HCT116 (cell line): ENCODE results near the gene GPATCH8. TPM values are rescaled to one million over a fixed set of nuclear protein-coding genes. Genes with fewer than 3 reads are reported as not detected.

Experiments used
- ATAC-seq: fragments of 200-7000 bp; cut with Tn5 transposase; 2 replicates; pipeline ENCODE4 v1.9.1; 2020; ENCODE audit warnings: mild to moderate bottlenecking, moderate library complexity
- BruUV-seq: library from RNA; stranded (reverse); fragments of 400-500 nt; replicated peaks from 2 replicates; lab custom pipeline; 2021; lab: Mats Ljungman, UMichigan
- CTCF ChIA-PET: fragments of 300-600 bp; sonication (Branson Sonifier 250); formaldehyde crosslinking; loops from one replicate; lab custom pipeline; 2021; ENCODE audit warnings: antibody characterized with exemption; lab: Charles Lee
- POLR2A ChIA-PET: fragments of 300-600, 350-600 bp; sonication (Branson Sonifier 250); formaldehyde crosslinking; loops from one replicate; lab custom pipeline; 2021; ENCODE audit warnings: antibody characterized with exemption; lab: Charles Lee
- RAD21 ChIA-PET, 2 experiments: fragments of 300-600 bp; sonication (Branson Sonifier 250); formaldehyde crosslinking; loops; one replicate each; lab custom pipeline; 2023; ENCODE audit warnings: low total read pairs in 2 of 2; ENCODE audit not compliant: uncharacterized antibody in 2 of 2, unreplicated experiment in 2 of 2, low non-redundant PET in 1 of 2; lab: Charles Lee
- DNase-seq: peaks from one replicate; pipeline ENCODE4 v3.0.0-alpha.2; 2010; ENCODE audit warnings: low read depth, low spot score
- H2AFZ ChIP-seq: fragments of 200-600 bp; shearing (Covaris generic), sonication (generic); 2 replicates; pipeline ENCODE4 v1.6.1; 2017; ENCODE audit warnings: low read depth, mixed run types, mixed read lengths, antibody characterized with exemption, low read length; ENCODE audit not compliant: poor library complexity, severe bottlenecking
- H3K27ac ChIP-seq: 2 replicates; pipeline ENCODE4 v1.5.1; 2012; ENCODE audit warnings: low read depth, low read length
- H3K27me3 ChIP-seq: fragments of 200-600 bp; sonication (generic); 2 replicates; pipeline ENCODE4 v1.6.1; 2016; ENCODE audit warnings: mixed run types, low read length, mixed read lengths; ENCODE audit not compliant: insufficient read depth
- H3K36me3 ChIP-seq, 2 experiments: fragments of 200-500 bp in 1 of 2; fragments of 200-600 bp in 1 of 2; sonication (Bioruptor generic) in 1 of 2; sonication (generic) in 1 of 2; 2 replicates each; pipeline versions ENCODE4 v1.5.1 to v1.6.1; 2014 to 2016; ENCODE audit warnings: low read length in 2 of 2, inconsistent platforms in 1 of 2, mixed read lengths in 1 of 2, mixed run types in 1 of 2; ENCODE audit not compliant: insufficient read depth in 2 of 2, control insufficient read depth in 1 of 2
- H3K4me1 ChIP-seq, 2 experiments: fragments of 200-600 bp in 1 of 2; sonication (generic) in 1 of 2; 2 replicates each; pipeline versions ENCODE4 v1.5.1 to v1.6.1; 2012 to 2017; ENCODE audit warnings: low read length in 2 of 2, inconsistent platforms in 1 of 2, mild to moderate bottlenecking in 1 of 2, mixed read lengths in 1 of 2, mixed run types in 1 of 2, moderate library complexity in 1 of 2; ENCODE audit not compliant: insufficient read depth in 2 of 2, control insufficient read depth in 1 of 2
- H3K4me2 ChIP-seq: fragments of 200-600 bp; sonication (generic); 2 replicates; pipeline ENCODE4 v1.6.1; 2017; ENCODE audit warnings: mixed run types, low read length, mixed read lengths
- H3K4me3 ChIP-seq, 2 experiments: fragments of 200-600 bp in 1 of 2; sonication (generic) in 1 of 2; replicated peaks in 1 of 2; 2 replicates each; pipeline ENCODE4 v1.5.1; 2011 to 2016; ENCODE audit warnings: low read length in 2 of 2, control low read depth in 1 of 2, low read depth in 1 of 2, mild to moderate bottlenecking in 1 of 2, mixed read lengths in 1 of 2, mixed run types in 1 of 2
- H3K79me2 ChIP-seq: fragments of 200-600 bp; sonication (generic); 2 replicates; pipeline ENCODE4 v1.6.1; 2017; ENCODE audit warnings: mild to moderate bottlenecking, mixed run types, low read length, moderate library complexity, mixed read lengths; ENCODE audit not compliant: insufficient read depth
- H3K9ac ChIP-seq: fragments of 200-600 bp; sonication (generic); 2 replicates; pipeline ENCODE4 v1.6.1; 2016; ENCODE audit warnings: low read length, mixed read lengths
- H3K9me2 ChIP-seq: fragments of 200-600 bp; sonication (generic), shearing (Covaris generic); 2 replicates; pipeline ENCODE4 v1.6.1; 2017; ENCODE audit warnings: mixed run types, mild to moderate bottlenecking, moderate library complexity; ENCODE audit not compliant: insufficient read depth
- H3K9me3 ChIP-seq, 2 experiments: fragments of 200-500 bp in 1 of 2; fragments of 200-600 bp in 1 of 2; sonication (Bioruptor generic) in 1 of 2; sonication (generic) in 1 of 2; 2 replicates each; pipeline ENCODE4 v1.6.1; 2014 to 2017; ENCODE audit warnings: low read length in 2 of 2, mixed read lengths in 2 of 2, inconsistent platforms in 1 of 2, low read depth in 1 of 2, mild to moderate bottlenecking in 1 of 2, mixed run types in 1 of 2, moderate library complexity in 1 of 2; ENCODE audit not compliant: control insufficient read depth in 1 of 2, insufficient read depth in 1 of 2
- H4K20me1 ChIP-seq: fragments of 200-600 bp; sonication (generic), shearing (Covaris generic); 2 replicates; pipeline ENCODE4 v1.6.1; 2017; ENCODE audit warnings: mixed run types, mild to moderate bottlenecking, moderate library complexity; ENCODE audit not compliant: insufficient read depth
- ATF3 ChIP-seq: IDR thresholded peaks from 2 replicates; pipeline ENCODE4 v1.6.1; 2012
- CBX3 ChIP-seq: IDR thresholded peaks from 2 replicates; pipeline ENCODE4 v1.6.1; 2012; ENCODE audit warnings: low read depth
- EZH2phosphoT487 ChIP-seq: fragments of 200-600 bp; IDR thresholded peaks from 2 replicates; pipeline ENCODE4 v1.6.1; 2018; ENCODE audit warnings: antibody characterized with exemption, borderline replicate concordance
- FOSL1 ChIP-seq: IDR thresholded peaks from 2 replicates; pipeline ENCODE4 v1.6.1; 2012; ENCODE audit warnings: low read depth
- MAX ChIP-seq: IDR thresholded peaks from 2 replicates; pipeline ENCODE4 v1.6.1; 2012
- ZFX ChIP-seq: fragments of 450-650 bp; IDR thresholded peaks from 2 replicates; pipeline ENCODE4 v1.6.1; 2017
- intact Hi-C: fragments of 100-400 bp; cut with micrococcal nuclease; formaldehyde crosslinking; loops from 2 replicates; pipeline ENCODE4 v1.10.0; 2022
- total RNA-seq: library from RNA; stranded (reverse); gene quantifications from one replicate; pipeline ENCODE4 v1.2.1, GENCODE V29; 2021; ENCODE audit not compliant: unreplicated experiment

The GPATCH8 gene
- total RNA-seq, 1 experiment from 2014 or later, result 28.7 TPM

GRCh38 chr17:44546671-44547606 lies 43.7 kb upstream of the GPATCH8 start:
- Histone ChIP-seq H3K79me2 (no peaks in the 10 kb centered on the region), H3K4me2 (peak overlapping the region; percentile 48), H3K9me2 (no peaks in the 10 kb centered on the region), H2AFZ (peak overlapping the region; percentile 75), H3K36me3 (no peaks in the 10 kb centered on the region), H3K9me3 (no peaks in the 10 kb centered on the region), H3K9ac (peak overlapping the region; percentile 37)
- intact Hi-C loops, result no loop called here
- RAD21 ChIA-PET, result no interaction called here
- CTCF ChIA-PET, result interaction anchor here (0.8 to 1.3 kb wide), 3 partner anchors 9 to 24 kb away, joined by 4 to 5 read pairs (median 4); no protein-coding TSS in a partner anchor
- no peak for ATAC-seq
- TF ChIP-seq ATF3 (no peak), FOSL1 (peak; percentile 61)
- TF ChIP-seq, all 23 proteins: peak for 1
- no TSS peak for BruUV-seq
- no peak for DNase-seq
- H3K4me3 ChIP-seq, result no peak overlapping the region
- H3K27me3 ChIP-seq, result no peaks in the 10 kb centered on the region
- no peak overlapping the region for H3K27ac ChIP-seq
- H4K20me1 ChIP-seq, result no peaks in the 10 kb centered on the region
- POLR2A ChIA-PET, result interaction anchor here (2.3 kb wide), 1 partner anchor 10 kb away, joined by 12 read pairs; the partner anchor contains the start of gene FZD2
- H3K4me1 ChIP-seq, result peaks cover 40 to 74% of the 10 kb centered on the region in 2 experiments

GRCh38 chr17:44543905-44544523 lies 40.8 kb upstream of the GPATCH8 start:
- POLR2A ChIA-PET, result interaction anchor here (0.9 to 2.4 kb wide), 2 partner anchors 10 to 13 kb away, joined by 3 to 12 read pairs; partner anchors contain the start of gene FZD2
- H3K79me2 ChIP-seq, result no peaks in the 10 kb centered on the region
- peak overlapping the region; percentile 51 for H3K9ac ChIP-seq
- H3K27ac ChIP-seq, result peak overlapping the region; percentile 79; the same call in 1 of the 2 replicates
- RAD21 ChIA-PET, result no interaction called here
- peak overlapping the region; percentile 77 for H3K4me2 ChIP-seq
- H2AFZ ChIP-seq, result no peak overlapping the region
- no peaks in the 10 kb centered on the region for H3K9me3 ChIP-seq
- ATAC-seq (peak; percentile 10), DNase-seq (no peak)
- no peaks in the 10 kb centered on the region for H3K9me2 ChIP-seq
- CTCF ChIA-PET, result interaction anchor here (1.2 to 1.6 kb wide), 2 partner anchors 10 to 13 kb away, joined by 3 to 4 read pairs; partner anchors contain the start of gene FZD2
- peak overlapping the region in 1 of 2 experiments; percentile 46; a peak in 2 of 4 replicates for H3K4me3 ChIP-seq
- no peaks in the 10 kb centered on the region for H4K20me1 ChIP-seq
- no peaks in the 10 kb centered on the region for H3K27me3 ChIP-seq
- H3K4me1 ChIP-seq, result peaks cover 42 to 78% of the 10 kb centered on the region in 2 experiments
- intact Hi-C loops, result no loop called here
- H3K36me3 ChIP-seq, result no peaks in the 10 kb centered on the region
- TF ChIP-seq ZFX (no peak), EZH2phosphoT487 (no peak), MAX (no peak), CBX3 (peak; percentile 51; the same call in 1 of the 2 replicates)
- no TSS peak for BruUV-seq
